Vagina (tissue), 2 donors: ENCODE data around the gene PDE1C.

ENCODE experiments used
- POLR2AphosphoS5 ChIP-seq, 2 donors: sonication (generic); formaldehyde crosslinking; IDR thresholded peaks; one replicate each; pipeline ENCODE4 v1.9.0; 2017; ENCODE audit warnings: antibody characterized with exemption in 2 of 2, mild to moderate bottlenecking in 2 of 2, low read depth in 1 of 2; ENCODE audit not compliant: insufficient read depth in 1 of 2
- TF ChIP-seq, protein P1 (sequence below), 3 experiments: fragments of 450-650 bp in 2 of 3; fragments of 200-600 bp in 1 of 3; sonication (generic) in 1 of 3; IDR thresholded peaks; one replicate each; pipeline ENCODE4 v1.5.1; 2017 to 2019; ENCODE audit warnings: antibody characterized with exemption in 3 of 3, mild to moderate bottlenecking in 2 of 3, moderate library complexity in 2 of 3

DNA sequence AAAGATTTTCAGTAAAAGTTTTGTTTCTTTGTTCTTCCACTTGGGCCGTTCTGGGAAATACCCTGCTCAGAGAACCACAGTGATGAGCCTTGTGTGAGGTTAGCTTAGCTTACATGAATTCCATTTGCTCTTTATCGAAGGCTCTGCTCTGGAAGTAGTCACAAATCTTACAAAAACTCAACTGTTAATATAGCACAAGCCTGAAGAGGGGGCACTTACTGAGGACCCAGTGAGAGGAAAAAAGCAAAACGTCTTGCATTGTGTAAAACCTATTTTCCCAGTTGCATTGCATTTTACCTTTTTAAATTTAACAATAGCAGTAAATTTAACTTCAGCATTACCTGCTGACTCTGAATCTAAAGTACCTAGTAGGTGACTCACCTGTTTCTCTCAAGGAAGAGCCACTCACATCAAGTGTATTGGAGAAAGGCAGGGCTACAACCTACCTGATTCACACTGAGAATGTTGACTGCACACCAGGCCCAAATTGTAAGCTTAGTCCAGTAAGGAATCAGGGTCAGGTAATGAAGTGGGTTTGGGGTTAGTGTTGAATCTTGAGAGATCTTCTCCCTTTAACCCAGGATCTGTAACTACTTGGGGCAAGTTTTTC is 340.9 kb downstream of the PDE1C start:
- TF ChIP-seq, protein P1, sequence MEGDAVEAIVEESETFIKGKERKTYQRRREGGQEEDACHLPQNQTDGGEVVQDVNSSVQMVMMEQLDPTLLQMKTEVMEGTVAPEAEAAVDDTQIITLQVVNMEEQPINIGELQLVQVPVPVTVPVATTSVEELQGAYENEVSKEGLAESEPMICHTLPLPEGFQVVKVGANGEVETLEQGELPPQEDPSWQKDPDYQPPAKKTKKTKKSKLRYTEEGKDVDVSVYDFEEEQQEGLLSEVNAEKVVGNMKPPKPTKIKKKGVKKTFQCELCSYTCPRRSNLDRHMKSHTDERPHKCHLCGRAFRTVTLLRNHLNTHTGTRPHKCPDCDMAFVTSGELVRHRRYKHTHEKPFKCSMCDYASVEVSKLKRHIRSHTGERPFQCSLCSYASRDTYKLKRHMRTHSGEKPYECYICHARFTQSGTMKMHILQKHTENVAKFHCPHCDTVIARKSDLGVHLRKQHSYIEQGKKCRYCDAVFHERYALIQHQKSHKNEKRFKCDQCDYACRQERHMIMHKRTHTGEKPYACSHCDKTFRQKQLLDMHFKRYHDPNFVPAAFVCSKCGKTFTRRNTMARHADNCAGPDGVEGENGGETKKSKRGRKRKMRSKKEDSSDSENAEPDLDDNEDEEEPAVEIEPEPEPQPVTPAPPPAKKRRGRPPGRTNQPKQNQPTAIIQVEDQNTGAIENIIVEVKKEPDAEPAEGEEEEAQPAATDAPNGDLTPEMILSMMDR (IDR thresholded peaks at IDR 0.05), result no peak
- TF ChIP-seq POLR2AphosphoS5 (IDR thresholded peaks at IDR 0.05; ENCODE audit: insufficient read depth in 1 of 2, low read depth in 1 of 2), result no peak
